ENCODE measurements around the gene ATP8A2. TPM values are rescaled to one million over a fixed set of nuclear protein-coding genes. Genes with fewer than 3 reads are reported as not detected.
A peak's percentile ranks its signal among the peaks of the same experiment; 100 is the strongest.

Gene ATP8A2
- total RNA-seq, 1 donor from 2014 or later: not detected

DNA sequence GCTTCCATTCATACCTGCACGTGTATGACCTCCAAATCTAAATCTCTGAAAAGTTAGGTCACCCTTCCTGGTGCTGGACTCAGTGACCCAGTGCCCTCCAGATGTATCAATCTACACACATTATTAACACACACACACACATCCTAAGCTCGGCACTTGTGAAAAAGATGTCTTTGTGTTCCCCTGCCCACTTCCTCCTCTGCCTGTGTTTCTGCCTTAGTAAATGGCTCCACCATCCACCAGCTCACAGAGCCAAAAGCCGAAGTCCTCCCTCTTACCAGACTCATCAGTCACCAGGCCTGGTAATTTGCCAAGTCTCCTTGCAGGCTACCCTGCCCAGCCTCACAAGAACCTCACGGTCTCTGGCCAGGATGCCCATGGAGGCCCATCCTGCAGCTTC lies 548.5 kb downstream of the ATP8A2 start:
- no peak for DNase-seq (ENCODE audit: low read depth)
- no peak overlapping the region for H3K4me3 ChIP-seq (ENCODE audit: low read depth, low read length)
- TF ChIP-seq, protein P1, sequence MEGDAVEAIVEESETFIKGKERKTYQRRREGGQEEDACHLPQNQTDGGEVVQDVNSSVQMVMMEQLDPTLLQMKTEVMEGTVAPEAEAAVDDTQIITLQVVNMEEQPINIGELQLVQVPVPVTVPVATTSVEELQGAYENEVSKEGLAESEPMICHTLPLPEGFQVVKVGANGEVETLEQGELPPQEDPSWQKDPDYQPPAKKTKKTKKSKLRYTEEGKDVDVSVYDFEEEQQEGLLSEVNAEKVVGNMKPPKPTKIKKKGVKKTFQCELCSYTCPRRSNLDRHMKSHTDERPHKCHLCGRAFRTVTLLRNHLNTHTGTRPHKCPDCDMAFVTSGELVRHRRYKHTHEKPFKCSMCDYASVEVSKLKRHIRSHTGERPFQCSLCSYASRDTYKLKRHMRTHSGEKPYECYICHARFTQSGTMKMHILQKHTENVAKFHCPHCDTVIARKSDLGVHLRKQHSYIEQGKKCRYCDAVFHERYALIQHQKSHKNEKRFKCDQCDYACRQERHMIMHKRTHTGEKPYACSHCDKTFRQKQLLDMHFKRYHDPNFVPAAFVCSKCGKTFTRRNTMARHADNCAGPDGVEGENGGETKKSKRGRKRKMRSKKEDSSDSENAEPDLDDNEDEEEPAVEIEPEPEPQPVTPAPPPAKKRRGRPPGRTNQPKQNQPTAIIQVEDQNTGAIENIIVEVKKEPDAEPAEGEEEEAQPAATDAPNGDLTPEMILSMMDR (IDR thresholded peaks at IDR 0.05; ENCODE audit: insufficient read depth, low read length, severe bottlenecking): no peak

DNA sequence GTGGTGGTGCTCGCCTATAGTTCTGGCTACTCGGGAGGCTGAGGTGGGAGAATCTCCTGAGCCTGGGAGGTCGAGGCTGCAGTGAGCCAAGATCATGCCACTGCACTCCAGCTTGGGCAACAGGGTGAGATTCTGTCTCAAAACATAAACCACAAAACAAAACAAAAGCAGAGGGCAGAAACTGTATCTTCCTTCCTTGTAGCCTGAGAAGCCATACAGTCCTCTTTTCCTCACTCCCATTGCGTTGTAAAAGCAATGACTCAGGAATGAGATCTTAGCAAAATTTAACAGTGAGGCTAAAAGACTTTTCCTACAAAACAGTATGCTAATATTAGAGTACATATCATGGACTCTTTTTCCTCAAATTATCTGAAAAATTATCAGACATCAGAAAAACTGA lies 549.2 kb downstream of the ATP8A2 start:
- DNase-seq (ENCODE audit: low read depth) (no peak), FAIRE-seq (no peak)
- Histone ChIP-seq H3K27me3 (ENCODE audit: control insufficient read depth, insufficient read depth, low read length) (no peaks in the 10 kb centered on the region), H3K36me3 (ENCODE audit: control insufficient read depth, insufficient read depth, low read length) (no peaks in the 10 kb centered on the region), H3K4me3 (ENCODE audit: low read depth, low read length) (no peak overlapping the region)
- TF ChIP-seq, protein P1 (IDR thresholded peaks at IDR 0.05; ENCODE audit: insufficient read depth, low read length, severe bottlenecking): no peak

More for the DNA sequence above, 548.5 kb downstream of the ATP8A2 start:
- Histone ChIP-seq H3K27me3 (ENCODE audit: control insufficient read depth, insufficient read depth, low read length) (no peaks in the 10 kb centered on the region), H3K36me3 (ENCODE audit: control insufficient read depth, insufficient read depth, low read length) (no peaks in the 10 kb centered on the region)
- FAIRE-seq: no peak

DNA sequence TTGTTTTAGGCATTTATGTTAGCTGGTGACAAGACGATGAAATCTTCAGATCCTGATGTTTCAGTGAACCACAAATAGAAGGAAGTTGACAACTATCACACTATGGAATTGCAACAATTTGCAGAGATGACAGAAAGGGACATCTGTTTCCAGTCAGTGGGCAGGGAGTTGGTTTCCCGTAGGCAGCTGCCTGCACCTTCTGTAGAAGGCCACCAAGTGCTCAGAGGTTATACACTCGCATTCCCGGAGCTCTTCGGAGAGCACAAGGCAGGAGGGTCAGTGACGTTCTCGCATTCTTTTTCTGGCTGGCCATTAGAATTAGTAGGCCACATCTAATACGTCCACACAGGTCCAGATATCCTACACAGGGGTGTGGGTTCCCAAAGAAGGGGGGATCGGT lies 550.6 kb downstream of the ATP8A2 start:
- TF ChIP-seq, protein P1 (IDR thresholded peaks at IDR 0.05; ENCODE audit: insufficient read depth, low read length, severe bottlenecking): no peak
- H3K36me3 ChIP-seq (ENCODE audit: control insufficient read depth, insufficient read depth, low read length): no peaks in the 10 kb centered on the region
- no peaks in the 10 kb centered on the region for H3K27me3 ChIP-seq (ENCODE audit: control insufficient read depth, insufficient read depth, low read length)
- FAIRE-seq (no peak), DNase-seq (ENCODE audit: low read depth) (no peak)
- no peak overlapping the region for H3K4me3 ChIP-seq (ENCODE audit: low read depth, low read length)

DNA sequence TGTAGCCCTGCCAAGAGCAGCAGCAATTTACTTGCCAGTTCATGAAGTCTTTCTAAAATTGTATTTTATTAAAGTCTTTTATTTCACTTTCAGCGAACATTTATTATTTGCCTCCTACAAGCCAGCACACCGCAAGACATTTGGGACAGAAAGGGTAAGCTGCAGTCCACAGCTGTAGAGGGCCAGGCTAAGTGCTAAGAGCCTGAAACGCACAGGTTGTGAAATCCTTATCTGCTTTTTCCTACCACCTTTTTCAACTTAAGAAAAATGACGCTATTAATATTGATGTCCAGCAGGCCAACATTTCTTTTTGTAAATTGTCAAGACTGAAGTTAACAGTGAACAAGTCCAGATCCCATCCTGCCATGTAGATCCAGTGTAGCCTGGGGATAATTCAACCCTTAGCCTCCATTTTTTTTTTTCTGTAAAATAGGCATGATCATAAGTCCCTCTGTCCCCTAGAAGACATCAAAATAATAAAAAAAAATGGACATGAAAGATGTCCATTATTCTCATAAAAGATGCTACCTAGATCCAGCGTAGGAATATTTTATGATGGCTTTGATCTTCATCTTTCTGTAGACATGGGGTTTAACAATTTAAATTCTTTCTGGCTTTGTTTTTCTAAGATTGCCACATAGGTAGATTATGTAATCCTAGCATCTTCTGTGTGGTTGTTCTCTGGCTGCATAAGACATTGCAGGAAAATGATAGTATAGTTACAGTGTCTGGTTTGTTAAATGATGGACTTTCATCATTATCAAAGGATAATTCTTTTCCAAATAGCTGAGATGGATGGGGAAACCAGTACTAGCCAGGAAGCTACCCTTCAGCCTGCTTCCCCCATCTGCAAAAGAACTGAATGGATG lies 551.7 kb downstream of the ATP8A2 start:
- Histone ChIP-seq H3K36me3 (ENCODE audit: control insufficient read depth, insufficient read depth, low read length) (no peaks in the 10 kb centered on the region), H3K27me3 (ENCODE audit: control insufficient read depth, insufficient read depth, low read length) (no peaks in the 10 kb centered on the region), H3K4me3 (ENCODE audit: low read depth, low read length) (no peak overlapping the region)
- TF ChIP-seq, protein P1 (IDR thresholded peaks at IDR 0.05; ENCODE audit: insufficient read depth, low read length, severe bottlenecking): no peak
- FAIRE-seq: no peak
- DNase-seq (ENCODE audit: low read depth): no peak

DNA sequence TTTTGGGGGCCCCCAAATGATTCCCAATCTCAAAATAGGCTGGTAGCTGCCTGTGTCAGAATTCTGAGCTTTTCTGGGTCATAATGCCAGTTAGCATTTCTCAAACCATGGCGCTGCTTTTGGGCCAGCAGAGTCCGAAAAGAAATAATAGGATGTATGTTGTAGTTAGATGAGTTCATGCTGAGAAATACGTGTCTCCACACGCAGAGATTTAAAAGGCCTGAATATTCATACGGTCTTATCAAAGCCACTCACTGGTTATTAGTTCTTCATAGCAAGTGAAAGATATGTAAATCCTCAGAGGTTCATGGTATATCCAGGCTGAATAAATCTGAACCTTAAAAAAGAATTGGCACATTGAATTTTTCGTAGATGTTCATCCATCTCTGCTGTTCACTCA lies 555.6 kb downstream of the ATP8A2 start:
- FAIRE-seq: no peak
- peak; percentile 41 for DNase-seq (ENCODE audit: low read depth)

More for the DNA sequence above, 555.6 kb downstream of the ATP8A2 start:
- no peaks in the 10 kb centered on the region for H3K36me3 ChIP-seq (ENCODE audit: control insufficient read depth, insufficient read depth, low read length)
- H3K4me3 ChIP-seq (ENCODE audit: low read depth, low read length): no peak overlapping the region
- H3K27me3 ChIP-seq (ENCODE audit: control insufficient read depth, insufficient read depth, low read length): no peaks in the 10 kb centered on the region
- TF ChIP-seq, protein P1 (IDR thresholded peaks at IDR 0.05; ENCODE audit: insufficient read depth, low read length, severe bottlenecking): no peak
